ENCODE measurements around the gene TAPBP. TPM values are rescaled to one million over a fixed set of nuclear protein-coding genes. Genes with fewer than 3 reads are reported as not detected.

The TAPBP gene
- total and polyA plus RNA-seq, 9 of the 15 experiments (the other 6 are each of a cell fraction or from before 2014, with no cell fraction given) = 5.6 to 74.0 (median 22.3) TPM

DNA sequence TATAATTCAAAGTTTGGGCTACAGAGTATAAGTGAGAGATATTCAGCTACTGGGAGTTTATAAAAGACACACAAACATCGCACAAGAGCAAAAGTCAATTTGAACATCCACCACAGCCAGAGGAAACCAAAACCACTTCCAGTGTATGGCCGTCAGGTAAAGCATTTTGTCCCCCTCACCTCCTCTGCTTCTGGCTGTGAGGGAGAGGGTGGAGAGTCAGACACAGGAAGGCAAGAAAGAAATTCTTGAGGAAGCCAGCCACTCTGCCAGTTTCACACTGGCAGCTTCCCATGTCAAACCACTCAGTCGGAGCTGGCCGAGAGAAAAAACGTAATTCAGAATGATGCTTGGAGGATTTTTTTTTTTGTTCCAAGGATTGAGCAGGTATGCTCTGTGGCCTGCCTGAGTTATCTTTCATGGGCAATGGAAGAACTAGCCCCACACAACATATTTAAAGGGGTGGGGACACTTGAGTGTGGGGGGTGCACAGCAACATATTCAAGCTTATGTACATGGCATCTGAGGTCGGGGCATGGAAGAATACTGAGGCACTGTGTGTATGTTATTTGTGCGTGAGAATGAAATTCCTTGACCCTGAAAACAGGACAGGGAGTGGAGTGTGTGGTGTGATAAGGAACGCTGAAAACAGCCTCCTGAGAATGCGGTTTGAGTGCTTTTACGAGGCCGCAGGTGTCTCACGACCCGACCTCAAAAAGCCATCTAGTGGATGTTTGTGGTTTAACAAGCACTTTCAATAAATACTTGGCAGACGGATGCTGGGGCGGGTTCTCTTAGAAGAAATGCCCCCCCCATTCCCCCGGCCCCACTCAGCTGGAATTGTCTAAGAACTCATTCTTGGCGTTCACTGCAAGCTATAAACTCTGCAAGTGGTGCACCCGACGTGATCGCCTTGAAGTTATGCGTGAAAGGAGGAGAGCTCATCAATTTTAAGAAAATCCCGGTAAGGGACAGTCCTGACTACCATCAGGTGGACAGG lies 31.1 kb upstream of the TAPBP start (continued):
- TF ChIP-seq CTCF (IDR thresholded peaks at IDR 0.05 in 2 of 3, conservative IDR thresholded peaks at IDR 0.05 in 1 of 3; ENCODE audit: insufficient read depth in 2 of 3, low read depth in 1 of 3, low read length in 3 of 3) (peak; percentile 76 to 81 (median 80)), ZNF347 (CRISPR knock-in tag; IDR thresholded peaks at IDR 0.05; ENCODE audit: low read depth) (no peak), POLR2G (IDR thresholded peaks at IDR 0.05; ENCODE audit: low read depth, low read length) (no peak), SPI1 (IDR thresholded peaks at IDR 0.05; ENCODE audit: borderline replicate concordance, low read depth, low read length) (no peak), ERF (CRISPR knock-in tag; IDR thresholded peaks at IDR 0.05) (no peak), BRCA1 (IDR thresholded peaks at IDR 0.05) (no peak), BRCA1 (CRISPR knock-in tag; IDR thresholded peaks at IDR 0.05) (no peak), ILK (tag; IDR thresholded peaks at IDR 0.05; ENCODE audit: borderline replicate concordance, low read depth) (no peak), BHLHE40 (IDR thresholded peaks at IDR 0.05; ENCODE audit: low read length) (peak; percentile 37; the same call in 1 of the 2 replicates), EZH2 (IDR thresholded peaks at IDR 0.05; ENCODE audit: borderline replicate concordance, low read depth, low read length) (no peak), HDAC6 (IDR thresholded peaks at IDR 0.05; ENCODE audit: low read depth, low read length) (no peak), SMARCC2 (IDR thresholded peaks at IDR 0.05; ENCODE audit: low read depth) (peak; percentile 45; the same call in 1 of the 2 replicates), RFX7 (CRISPR knock-in tag; IDR thresholded peaks at IDR 0.05) (no peak), ZNF778 (CRISPR knock-in tag; IDR thresholded peaks at IDR 0.05) (no peak), ZNF584 (CRISPR knock-in tag; IDR thresholded peaks at IDR 0.05; ENCODE audit: low read depth) (no peak), ZFP1 (CRISPR knock-in tag; IDR thresholded peaks at IDR 0.05) (no peak), FOXJ3 (CRISPR knock-in tag; IDR thresholded peaks at IDR 0.05) (no peak), PPARD (CRISPR knock-in tag; IDR thresholded peaks at IDR 0.05) (no peak), MCM2 (IDR thresholded peaks at IDR 0.05; ENCODE audit: low read depth) (no peak), PTTG1 (tag; IDR thresholded peaks at IDR 0.05; ENCODE audit: low read depth) (no peak), RFX5 (IDR thresholded peaks at IDR 0.05; ENCODE audit: low read depth, low read length) (no peak), ZNF436 (CRISPR knock-in tag; IDR thresholded peaks at IDR 0.05) (no peak), ARNT (IDR thresholded peaks at IDR 0.05) (peak; percentile 70 to 86; a peak in 2 of 4 replicates)
- TF ChIP-seq, protein P1, sequence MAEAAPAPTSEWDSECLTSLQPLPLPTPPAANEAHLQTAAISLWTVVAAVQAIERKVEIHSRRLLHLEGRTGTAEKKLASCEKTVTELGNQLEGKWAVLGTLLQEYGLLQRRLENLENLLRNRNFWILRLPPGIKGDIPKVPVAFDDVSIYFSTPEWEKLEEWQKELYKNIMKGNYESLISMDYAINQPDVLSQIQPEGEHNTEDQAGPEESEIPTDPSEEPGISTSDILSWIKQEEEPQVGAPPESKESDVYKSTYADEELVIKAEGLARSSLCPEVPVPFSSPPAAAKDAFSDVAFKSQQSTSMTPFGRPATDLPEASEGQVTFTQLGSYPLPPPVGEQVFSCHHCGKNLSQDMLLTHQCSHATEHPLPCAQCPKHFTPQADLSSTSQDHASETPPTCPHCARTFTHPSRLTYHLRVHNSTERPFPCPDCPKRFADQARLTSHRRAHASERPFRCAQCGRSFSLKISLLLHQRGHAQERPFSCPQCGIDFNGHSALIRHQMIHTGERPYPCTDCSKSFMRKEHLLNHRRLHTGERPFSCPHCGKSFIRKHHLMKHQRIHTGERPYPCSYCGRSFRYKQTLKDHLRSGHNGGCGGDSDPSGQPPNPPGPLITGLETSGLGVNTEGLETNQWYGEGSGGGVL (CRISPR knock-in tag; IDR thresholded peaks at IDR 0.05) = no peak
- TF ChIP-seq, protein P2, sequence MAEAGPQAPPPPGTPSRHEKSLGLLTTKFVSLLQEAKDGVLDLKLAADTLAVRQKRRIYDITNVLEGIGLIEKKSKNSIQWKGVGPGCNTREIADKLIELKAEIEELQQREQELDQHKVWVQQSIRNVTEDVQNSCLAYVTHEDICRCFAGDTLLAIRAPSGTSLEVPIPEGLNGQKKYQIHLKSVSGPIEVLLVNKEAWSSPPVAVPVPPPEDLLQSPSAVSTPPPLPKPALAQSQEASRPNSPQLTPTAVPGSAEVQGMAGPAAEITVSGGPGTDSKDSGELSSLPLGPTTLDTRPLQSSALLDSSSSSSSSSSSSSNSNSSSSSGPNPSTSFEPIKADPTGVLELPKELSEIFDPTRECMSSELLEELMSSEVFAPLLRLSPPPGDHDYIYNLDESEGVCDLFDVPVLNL (CRISPR knock-in tag; IDR thresholded peaks at IDR 0.05; ENCODE audit: low read depth) = no peak

Measured in K562 (cell line).